Right atrium auricular region (tissue), 2 donors: ENCODE results near the gene SLX1A. TPM values are rescaled to one million over a fixed set of nuclear protein-coding genes. Genes with fewer than 3 reads are reported as not detected.
"Not testable (repeated sequence)": the region's sequence is repeated elsewhere in the genome, so short reads cannot be mapped to it uniquely, and the experiment has no call there.

Experiments used
- DNase-seq: peaks from one replicate; pipeline ENCODE4 v3.0.0-alpha.2; 2019; ENCODE audit warnings: low spot score
- H3K27ac ChIP-seq, 2 donors: fragments of 200-600 bp; sonication (generic); 1 replicate in 1 of 2; 2 replicates in 1 of 2; pipeline ENCODE4 v1.5.1; 2016 to 2019
- H3K27me3 ChIP-seq, 2 donors: fragments of 200-600 bp; sonication (generic); one replicate each; pipeline versions ENCODE4 v1.5.1 to v1.6.0; 2017 to 2019
- H3K36me3 ChIP-seq: fragments of 200-600 bp; sonication (generic); one replicate; pipeline ENCODE4 v1.5.1; 2016
- H3K4me1 ChIP-seq, 2 donors: fragments of 200-600 bp; sonication (generic); one replicate each; pipeline versions ENCODE4 v1.5.1 to v1.6.0; 2017 to 2019
- H3K4me3 ChIP-seq, 2 donors: fragments of 200-600 bp; sonication (generic); 1 replicate in 1 of 2; 2 replicates in 1 of 2; pipeline ENCODE4 v1.5.1; 2017 to 2019; ENCODE audit warnings: mild to moderate bottlenecking in 1 of 2, moderate library complexity in 1 of 2
- H3K9me3 ChIP-seq, 2 donors: fragments of 200-600 bp; sonication (generic); one replicate each; pipeline ENCODE4 v1.5.1; 2019
- CTCF ChIP-seq, 2 donors: fragments of 200-600 bp; sonication (generic); IDR thresholded peaks; one replicate each; pipeline ENCODE4 v1.5.1; 2019; ENCODE audit warnings: antibody characterized with exemption in 2 of 2
- total RNA-seq, 2 donors: library from RNA; depleted of rRNA; stranded (reverse); fragments of >200 nt; gene quantifications; one replicate each; pipeline ENCODE4 v1.1.0, GENCODE V29; 2016

SLX1A gene
- total RNA-seq, 2 donors from 2014 or later = 25.1 to 36.3 TPM

DNA sequence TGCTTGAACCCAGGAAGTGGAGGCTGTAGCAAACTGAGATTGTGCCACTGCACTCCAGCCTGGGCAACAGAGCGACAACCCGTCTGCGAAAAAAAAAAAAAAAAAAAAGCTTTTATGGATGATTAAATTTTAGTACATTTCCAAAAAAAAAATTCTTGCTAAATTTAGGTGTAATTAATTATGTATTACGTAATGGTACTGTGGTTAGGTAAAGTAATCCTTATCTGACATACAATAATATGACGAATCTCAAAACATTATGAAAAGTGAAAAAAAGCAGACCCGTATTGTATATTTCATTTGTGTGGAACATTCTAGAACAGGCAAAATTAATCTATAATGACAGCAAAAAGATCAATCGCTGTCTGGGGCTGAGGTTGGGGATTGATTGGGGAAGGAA lies 20.6 kb upstream of the SLX1A start:
- no peak overlapping the region for H3K4me3 ChIP-seq
- no peaks in the 10 kb centered on the region for H3K9me3 ChIP-seq
- no peak overlapping the region for H3K27ac ChIP-seq
- no peaks in the 10 kb centered on the region for H3K4me1 ChIP-seq
- no peak for TF ChIP-seq CTCF (IDR thresholded peaks at IDR 0.05)
- DNase-seq = no peak
- H3K27me3 ChIP-seq = no peaks in the 10 kb centered on the region
- no peaks in the 10 kb centered on the region for H3K36me3 ChIP-seq

- not testable (repeated sequence) for H3K27ac ChIP-seq, DNase-seq, H3K4me1 ChIP-seq, H3K27me3 ChIP-seq, H3K4me3 ChIP-seq, H3K36me3 ChIP-seq, H3K9me3 ChIP-seq
Observed at GRCh38 chr16:30176876-30177275, 16.8 kb upstream of the SLX1A start.

DNA sequence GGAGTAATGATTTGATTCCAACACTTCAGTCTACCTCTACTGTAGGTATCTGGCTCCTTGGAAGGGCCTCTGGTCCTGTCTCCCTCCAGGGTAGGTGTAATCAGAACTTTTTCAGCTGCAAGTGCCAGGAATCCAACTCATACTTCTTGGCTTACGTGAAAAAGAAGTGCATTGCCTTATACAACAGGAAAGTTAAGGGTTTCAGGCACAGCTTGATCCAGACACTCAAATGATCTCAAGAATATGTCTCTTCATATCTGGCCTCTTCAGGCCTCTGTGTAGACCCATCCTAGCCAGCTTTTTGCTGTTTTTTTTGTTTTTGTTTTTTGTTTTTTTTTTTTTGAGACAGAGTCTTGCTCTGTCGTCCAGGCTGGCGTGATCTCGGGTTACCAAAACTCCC lies 14.5 kb upstream of the SLX1A start:
- H3K4me1 ChIP-seq = peaks cover 0 to 8% of the 10 kb centered on the region in 2 donors
- no peaks in the 10 kb centered on the region for H3K36me3 ChIP-seq
- no peak for DNase-seq
- no peaks in the 10 kb centered on the region for H3K27me3 ChIP-seq
- no peak overlapping the region for H3K4me3 ChIP-seq
- TF ChIP-seq CTCF (IDR thresholded peaks at IDR 0.05) = no peak
- H3K9me3 ChIP-seq = no peaks in the 10 kb centered on the region
- H3K27ac ChIP-seq = no peak overlapping the region

- no peaks in the 10 kb centered on the region for H3K36me3 ChIP-seq
- no peak for DNase-seq
- no peak overlapping the region for H3K4me3 ChIP-seq
- peaks cover 0 to 13% of the 10 kb centered on the region in 2 donors for H3K4me1 ChIP-seq
- no peaks in the 10 kb centered on the region for H3K9me3 ChIP-seq
- TF ChIP-seq CTCF (IDR thresholded peaks at IDR 0.05) = no peak
- H3K27me3 ChIP-seq = no peaks in the 10 kb centered on the region
- H3K27ac ChIP-seq = no peak overlapping the region
Observed at GRCh38 chr16:30179931-30180330, 13.7 kb upstream of the SLX1A start.

DNA sequence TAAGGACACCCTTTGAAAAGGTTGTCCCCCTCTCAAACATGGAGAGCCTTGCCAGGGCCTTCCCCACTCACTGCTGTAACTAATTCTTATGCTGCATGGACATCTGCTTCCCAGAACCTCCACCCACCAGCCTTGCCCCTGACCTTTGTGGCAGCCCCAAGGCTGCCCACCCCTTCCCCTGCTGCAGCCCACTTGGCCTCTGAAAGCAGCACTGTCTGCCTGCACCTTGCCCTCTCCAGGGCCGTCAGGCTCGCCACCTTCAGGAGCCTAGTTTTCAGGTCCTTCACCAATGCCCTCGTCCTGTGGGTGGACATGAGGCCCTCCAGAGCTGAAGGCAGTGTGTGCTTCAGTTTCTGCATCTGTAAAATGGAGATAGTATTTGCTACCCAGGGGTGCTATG lies 12.9 kb upstream of the SLX1A start:
- Histone ChIP-seq H3K4me3 (no peak overlapping the region), H3K4me1 (peaks cover 0 to 13% of the 10 kb centered on the region in 2 donors), H3K36me3 (no peaks in the 10 kb centered on the region), H3K27me3 (no peaks in the 10 kb centered on the region), H3K9me3 (no peaks in the 10 kb centered on the region), H3K27ac (no peak overlapping the region)
- DNase-seq = no peak
- no peak for TF ChIP-seq CTCF (IDR thresholded peaks at IDR 0.05)

DNA sequence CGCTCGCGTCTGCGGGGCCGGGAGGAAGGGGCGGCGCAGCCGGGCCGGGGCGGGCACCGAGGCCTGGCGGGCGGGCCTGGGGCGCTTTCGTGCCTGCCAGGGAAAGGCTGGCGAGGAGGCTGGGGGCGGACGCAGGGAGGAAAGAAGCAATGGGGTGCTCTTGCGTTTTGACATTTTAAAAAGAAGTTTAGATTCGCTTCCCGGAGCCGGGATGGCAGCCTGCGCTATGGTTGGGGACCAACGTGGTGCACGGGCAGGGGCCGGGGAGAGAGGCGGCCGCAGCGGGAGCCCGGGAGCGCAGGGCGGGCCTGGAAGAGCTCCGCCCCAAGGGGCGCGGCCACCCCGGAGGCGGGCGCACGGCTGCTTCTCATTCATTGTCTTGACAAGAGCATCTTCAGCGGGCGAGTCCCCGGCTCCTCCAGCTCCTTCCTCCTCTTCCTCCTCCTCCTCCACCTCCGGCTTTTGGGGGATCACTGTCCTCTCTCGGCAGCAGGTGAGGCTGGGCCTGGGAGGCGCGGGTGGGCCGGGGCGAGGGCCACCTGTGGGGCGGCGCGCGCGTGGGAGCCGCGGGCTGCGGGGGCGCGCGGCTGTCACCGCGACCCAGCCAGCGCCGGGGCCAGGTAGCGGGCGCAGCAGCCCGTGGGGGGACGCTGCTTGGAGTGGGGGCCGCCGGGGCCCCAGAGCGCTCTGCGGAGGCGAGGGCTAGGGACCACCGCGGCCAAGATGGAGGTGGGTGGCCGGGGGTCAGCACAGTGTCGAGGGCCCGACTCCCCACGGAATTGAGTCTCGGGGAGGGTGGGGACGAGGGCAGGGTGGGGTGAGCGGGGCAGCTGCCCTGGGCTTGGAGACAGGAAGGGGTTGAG lies 10.2 kb upstream of the SLX1A start, which contains the start of gene CORO1A:
CORO1A (plus strand) TSS at position 370 of the 863 bp plus-strand sequence. CDS start 1,608 bp downstream, outside the sequence.
- TF ChIP-seq CTCF (IDR thresholded peaks at IDR 0.05) = no peak
- no peaks in the 10 kb centered on the region for H3K27me3 ChIP-seq
- DNase-seq = peak; percentile 88

More for the DNA sequence above, 10.2 kb upstream of the SLX1A start, which contains the start of gene CORO1A:
- H3K4me3 ChIP-seq = peak within 1 kb of the TSS; percentile 60 to 63
- peaks cover 0 to 22% of the 10 kb centered on the region in 2 donors for H3K4me1 ChIP-seq
- no peaks in the 10 kb centered on the region for H3K36me3 ChIP-seq
- peak within 1 kb of the TSS; percentile 66 to 71 for H3K27ac ChIP-seq
- H3K9me3 ChIP-seq = no peaks in the 10 kb centered on the region
